GM12874 (cell line): ENCODE results near the gene MRPS22.

Source experiments
- CTCF ChIP-seq: IDR thresholded peaks from 2 replicates; pipeline ENCODE4 v1.5.1; 2011; ENCODE audit warnings: low read depth, mild to moderate bottlenecking, control low read depth, low read length, moderate library complexity; ENCODE audit not compliant: insufficient read depth

Gene MRPS22

DNA sequence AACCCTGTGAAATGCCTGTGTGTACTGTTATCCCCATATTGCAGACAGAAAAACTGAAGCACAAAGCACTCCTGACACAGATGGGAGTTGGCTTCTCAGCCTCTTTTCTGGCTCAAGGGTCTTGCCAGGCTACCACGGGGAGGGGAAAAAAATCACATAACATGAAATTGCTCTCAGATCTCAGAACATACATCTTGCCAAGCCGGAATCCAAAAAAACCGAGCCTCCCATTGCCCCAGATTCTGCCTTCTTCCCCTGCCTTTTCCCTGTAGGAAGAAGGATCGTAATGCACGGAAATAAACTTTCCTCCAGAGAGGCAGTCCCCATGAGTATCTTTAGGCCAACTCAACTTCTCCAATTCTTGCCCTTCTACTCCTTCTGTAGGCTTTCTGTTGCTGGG, 16.6 kb upstream of the MRPS22 start:
- TF ChIP-seq CTCF = no peak

- no peak for TF ChIP-seq CTCF
Observed at GRCh38 chr3:139327861-139328260, 16.0 kb upstream of the MRPS22 start.

- TF ChIP-seq CTCF = no peak
Observed at GRCh38 chr3:139328356-139328755, 15.5 kb upstream of the MRPS22 start.

GRCh38 chr3:139329364-139329850, 14.4 kb upstream of the MRPS22 start:
- peak; percentile 99 for TF ChIP-seq CTCF

GRCh38 chr3:139332092-139332491, 11.7 kb upstream of the MRPS22 start:
- TF ChIP-seq CTCF = no peak

GRCh38 chr3:139338405-139338804, 5.4 kb upstream of the MRPS22 start:
- TF ChIP-seq CTCF = no peak

GRCh38 chr3:139339219-139339906, 4.5 kb upstream of the MRPS22 start:
- TF ChIP-seq CTCF = no peak

- TF ChIP-seq CTCF = no peak
Observed at GRCh38 chr3:139340784-139341183, 3.0 kb upstream of the MRPS22 start.
